ENCODE measurements around the gene SSH2. TPM values are rescaled to one million over a fixed set of nuclear protein-coding genes. Genes with fewer than 3 reads are reported as not detected.
"Not testable (repeated sequence)": the region's sequence is repeated elsewhere in the genome, so short reads cannot be mapped to it uniquely, and the experiment has no call there.

The SSH2 gene
- total and polyA plus RNA-seq, 7 donors = 18.3 to 35.1 (median 26.5) TPM

DNA sequence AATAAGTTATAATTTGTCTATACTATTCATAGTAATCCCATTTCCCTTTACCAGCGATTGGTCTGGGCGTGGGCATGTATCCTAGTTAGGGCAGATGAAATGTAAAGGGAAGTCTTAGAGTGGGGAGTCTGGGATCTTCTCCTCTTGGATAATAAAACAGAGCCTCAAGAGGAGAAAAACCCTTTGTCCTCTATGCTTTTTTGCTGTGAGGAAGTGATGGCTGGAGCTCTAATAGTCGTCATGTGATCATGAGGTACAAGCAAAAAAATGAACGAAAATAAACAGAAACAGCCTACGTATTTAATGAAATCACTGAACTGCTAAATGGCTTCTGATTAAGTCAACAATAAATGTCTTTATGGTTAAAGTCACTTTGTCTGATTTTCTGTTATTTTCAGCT lies 38.2 kb upstream of the SSH2 start:
- no peaks in the 10 kb centered on the region for H3K4me1 ChIP-seq
- no peak for DNase-seq
- H3K4me3 ChIP-seq = no peak overlapping the region
- TF ChIP-seq CTCF (IDR thresholded peaks at IDR 0.05) = no peak
- TF ChIP-seq EP300 (IDR thresholded peaks at IDR 0.05) = no peak
- TF ChIP-seq POLR2AphosphoS5 (IDR thresholded peaks at IDR 0.05) = no peak
- TF ChIP-seq POLR2A (IDR thresholded peaks at IDR 0.05) = no peak
- H3K27me3 ChIP-seq = no peaks in the 10 kb centered on the region
- no peaks in the 10 kb centered on the region for H3K36me3 ChIP-seq
- H3K9me3 ChIP-seq = peaks cover 0 to 1% (median 0%) of the 10 kb centered on the region in 4 donors
- intact Hi-C loops (cut with DNase I) = no loop called here
- 88 to 91% methylated on average over 5 of the region's 5 CpGs for WGBS, 2 donors
- no peak overlapping the region for H3K27ac ChIP-seq

- 91 to 95% methylated on average over 2 of the region's 2 CpGs for WGBS, 2 donors
- no peak for DNase-seq
- intact Hi-C loops (cut with DNase I) = no loop called here
- Histone ChIP-seq H3K4me3 (no peak overlapping the region), H3K36me3 (no peaks in the 10 kb centered on the region), H3K27ac (no peak overlapping the region), H3K9me3 (peaks cover 0 to 1% (median 0%) of the 10 kb centered on the region in 4 donors), H3K4me1 (peaks cover 0 to 9% (median 4%) of the 10 kb centered on the region in 4 donors), H3K27me3 (no peaks in the 10 kb centered on the region)
- TF ChIP-seq EP300 (IDR thresholded peaks at IDR 0.05) (no peak), POLR2AphosphoS5 (IDR thresholded peaks at IDR 0.05) (no peak), POLR2A (IDR thresholded peaks at IDR 0.05) (no peak), CTCF (IDR thresholded peaks at IDR 0.05) (no peak)
Measured at GRCh38 chr17:29962656-29963055, 32.6 kb upstream of the SSH2 start.

DNA sequence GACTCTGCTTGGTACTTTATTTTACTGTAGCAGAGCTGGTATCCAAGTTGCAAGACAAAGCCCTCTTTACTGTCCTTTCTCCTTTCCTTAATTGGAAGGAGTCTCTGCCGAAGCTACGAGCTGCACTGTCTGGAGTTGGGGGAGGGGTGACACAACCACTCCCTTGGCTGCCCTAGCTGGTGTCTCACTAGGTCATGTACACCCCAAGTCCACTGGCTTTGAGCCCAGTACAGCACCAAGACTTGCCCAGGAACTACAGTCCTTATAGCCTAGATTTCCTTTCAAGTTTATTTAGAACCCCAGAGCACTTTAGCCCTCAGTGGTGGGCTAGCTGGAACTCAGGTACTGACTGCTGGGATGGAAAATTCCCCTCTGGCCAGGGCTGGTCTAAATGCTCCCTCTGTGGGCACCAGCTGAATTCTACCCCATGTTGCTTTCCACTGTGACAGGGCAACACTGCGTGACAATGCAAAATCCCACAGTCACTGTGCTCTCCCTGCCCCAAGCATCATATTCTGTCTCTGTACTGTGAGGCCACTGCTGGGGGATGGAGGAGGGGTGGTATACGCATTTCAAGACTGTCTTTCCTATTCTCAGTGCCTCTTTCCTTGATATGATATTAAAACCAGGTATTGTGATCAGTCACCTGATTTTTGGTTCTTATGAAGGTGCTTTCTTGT lies 29.8 kb upstream of the SSH2 start:
- WGBS, 2 donors = 88% methylated on average over 4 of the region's 4 CpGs
- intact Hi-C loops (cut with DNase I) = no loop called here
- no peak for TF ChIP-seq CTCF (IDR thresholded peaks at IDR 0.05)
- TF ChIP-seq POLR2A (IDR thresholded peaks at IDR 0.05) = no peak
- no peak for TF ChIP-seq POLR2AphosphoS5 (IDR thresholded peaks at IDR 0.05)
- no peak for TF ChIP-seq EP300 (IDR thresholded peaks at IDR 0.05)

DNA sequence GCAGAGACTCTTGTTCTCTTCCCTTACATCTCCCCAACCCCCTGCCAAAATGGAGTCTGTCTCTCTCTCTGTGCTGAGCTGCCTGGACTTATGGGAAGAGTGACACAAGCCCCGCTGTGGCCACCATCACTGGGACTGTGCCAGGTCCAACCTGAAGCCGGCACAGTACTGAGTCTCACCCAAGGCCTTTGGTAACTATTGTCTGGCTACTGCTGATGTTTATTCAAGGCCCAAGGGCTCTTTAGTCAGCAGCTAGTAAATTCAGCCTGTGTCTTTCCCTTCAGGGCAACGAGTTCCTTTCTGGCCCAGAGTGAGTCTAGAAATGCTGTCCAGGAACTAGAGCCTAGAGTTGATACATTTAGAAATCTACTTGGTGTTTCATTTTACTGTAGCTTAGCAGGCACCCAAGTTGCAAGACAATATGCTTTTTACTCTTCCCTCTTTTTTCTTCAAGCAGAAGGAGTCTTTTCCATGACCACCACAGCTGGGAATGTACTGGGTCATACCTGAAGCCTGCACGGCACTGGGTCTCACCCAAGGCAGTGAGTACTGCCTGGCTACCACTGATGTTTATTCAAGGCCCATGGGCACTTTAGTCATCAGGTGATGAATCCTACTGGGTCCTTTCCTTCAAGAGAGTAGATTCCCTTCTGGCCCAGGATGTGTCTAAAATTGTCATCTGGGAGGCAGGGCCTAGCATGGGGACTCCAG lies 29.1 kb upstream of the SSH2 start:
- Histone ChIP-seq H3K4me1 (peaks cover 0 to 9% (median 4%) of the 10 kb centered on the region in 4 donors), H3K27me3 (no peaks in the 10 kb centered on the region), H3K9me3 (no peaks in the 10 kb centered on the region), H3K27ac (no peak overlapping the region), H3K4me3 (no peak overlapping the region), H3K36me3 (no peaks in the 10 kb centered on the region)
- no peak for DNase-seq
- intact Hi-C loops (cut with DNase I) = no loop called here
- WGBS, 2 donors = 85 to 86% methylated on average over 4 of the region's 4 CpGs
- TF ChIP-seq POLR2A (IDR thresholded peaks at IDR 0.05) (no peak), POLR2AphosphoS5 (IDR thresholded peaks at IDR 0.05) (no peak), EP300 (IDR thresholded peaks at IDR 0.05) (no peak), CTCF (IDR thresholded peaks at IDR 0.05) (no peak)

More for the DNA sequence above, 29.8 kb upstream of the SSH2 start:
- Histone ChIP-seq H3K27ac (no peak overlapping the region), H3K36me3 (no peaks in the 10 kb centered on the region), H3K27me3 (no peaks in the 10 kb centered on the region), H3K9me3 (peaks cover 0 to 1% (median 0%) of the 10 kb centered on the region in 4 donors), H3K4me1 (peaks cover 0 to 9% (median 4%) of the 10 kb centered on the region in 4 donors), H3K4me3 (no peak overlapping the region)
- no peak for DNase-seq

DNA sequence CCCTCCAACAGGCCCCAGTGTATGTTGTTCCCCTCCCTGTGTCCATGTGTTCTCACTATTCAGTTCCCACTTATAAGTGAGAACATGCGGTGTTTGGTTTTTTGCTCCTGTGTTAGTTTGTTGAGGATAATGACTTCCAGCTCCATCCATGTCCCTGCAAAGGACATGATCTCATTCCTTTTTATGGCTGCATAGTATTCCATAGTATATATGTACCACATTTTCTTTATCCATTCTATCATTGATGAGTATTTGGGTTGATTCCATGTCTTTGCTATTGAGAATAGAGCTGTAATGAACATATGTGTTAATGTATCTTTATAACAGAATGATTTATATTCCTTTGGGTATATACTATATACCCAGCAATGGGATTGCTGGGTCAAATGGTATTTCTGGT lies 27.5 kb upstream of the SSH2 start:
- DNase-seq; H3K4me3 ChIP-seq; H3K36me3 ChIP-seq; H3K4me1 ChIP-seq; H3K27me3 ChIP-seq; intact Hi-C loops (cut with DNase I); H3K9me3 ChIP-seq; H3K27ac ChIP-seq: not testable (repeated sequence)
- WGBS, 2 donors = 92 to 98% methylated on average over 1 of the region's 1 CpG
